Measurements from ENCODE around the gene SMC1B.

DNA sequence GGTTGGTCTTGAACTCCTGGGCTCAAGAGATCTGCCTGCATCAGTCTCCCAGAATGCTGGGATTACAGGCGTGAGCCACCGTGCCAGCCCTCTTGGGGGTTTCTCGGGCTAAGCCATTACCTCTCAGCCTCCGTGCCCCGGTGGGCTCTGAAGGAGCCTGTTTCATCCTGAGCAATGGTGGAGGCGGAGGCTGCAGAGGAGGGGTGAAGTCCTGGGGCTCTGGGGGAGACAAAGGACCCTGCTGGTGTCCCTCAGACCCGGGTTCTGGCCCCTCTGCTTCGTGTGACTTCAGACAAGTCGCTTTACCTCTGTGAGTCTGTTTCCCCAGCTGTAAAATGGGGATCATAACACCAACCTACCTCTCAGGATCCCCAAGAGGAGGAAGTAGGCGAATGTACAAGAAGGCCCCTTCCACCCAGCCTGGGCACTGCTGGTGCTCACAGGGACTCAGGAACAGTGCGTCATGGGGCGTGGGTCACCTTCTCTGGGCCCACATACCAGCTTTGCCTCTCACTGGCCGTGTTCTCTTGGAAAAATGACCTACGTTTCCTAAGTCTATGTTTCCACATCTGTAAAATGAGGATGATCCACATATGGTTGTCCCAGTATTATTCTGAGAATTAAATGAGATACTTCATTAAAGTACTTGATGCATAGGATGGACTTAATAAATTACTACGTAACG, 36.8 kb upstream of the SMC1B start:
- TF ChIP-seq CTCF (IDR thresholded peaks at IDR 0.05) (no peak), POLR2A (IDR thresholded peaks at IDR 0.05) (no peak)

All from uterus (tissue), 2 donors.